ENCODE results near the gene TMEM39A.

Gene TMEM39A

GRCh38 chr3:119416873-119417272 is 46.5 kb downstream of the TMEM39A start:
- H3K4me3 ChIP-seq (ENCODE audit: low read length) = no peak overlapping the region
- no peak for TF ChIP-seq CTCF (IDR thresholded peaks at IDR 0.05; ENCODE audit: insufficient read depth, low read depth, low read length, missing control alignments)
- DNase-seq (ENCODE audit: low read depth) = no peak

- no peak for TF ChIP-seq CTCF (IDR thresholded peaks at IDR 0.05; ENCODE audit: insufficient read depth, low read depth, low read length, missing control alignments)
- H3K4me3 ChIP-seq (ENCODE audit: low read length) = no peak overlapping the region
- DNase-seq (ENCODE audit: low read depth) = no peak
Measured at GRCh38 chr3:119413603-119414280, 49.7 kb downstream of the TMEM39A start.

GRCh38 chr3:119409844-119410243 is 53.6 kb downstream of the TMEM39A start:
- no peak overlapping the region for H3K4me3 ChIP-seq (ENCODE audit: low read length)
- TF ChIP-seq CTCF (IDR thresholded peaks at IDR 0.05; ENCODE audit: insufficient read depth, low read depth, low read length, missing control alignments) = no peak
- no peak for DNase-seq (ENCODE audit: low read depth)

GRCh38 chr3:119408243-119408950 is 55.0 kb downstream of the TMEM39A start:
- no peak overlapping the region for H3K4me3 ChIP-seq (ENCODE audit: low read length)
- DNase-seq (ENCODE audit: low read depth) = no peak
- no peak for TF ChIP-seq CTCF (IDR thresholded peaks at IDR 0.05; ENCODE audit: insufficient read depth, low read depth, low read length, missing control alignments)

GRCh38 chr3:119405315-119405714 is 58.1 kb downstream of the TMEM39A start:
- no peak overlapping the region for H3K4me3 ChIP-seq (ENCODE audit: low read length)
- TF ChIP-seq CTCF (IDR thresholded peaks at IDR 0.05; ENCODE audit: insufficient read depth, low read depth, low read length, missing control alignments) = no peak
- no peak for DNase-seq (ENCODE audit: low read depth)

GRCh38 chr3:119403201-119403600 is 60.2 kb downstream of the TMEM39A start:
- H3K4me3 ChIP-seq (ENCODE audit: low read length) = no peak overlapping the region
- TF ChIP-seq CTCF (IDR thresholded peaks at IDR 0.05; ENCODE audit: insufficient read depth, low read depth, low read length, missing control alignments) = no peak
- DNase-seq (ENCODE audit: low read depth) = no peak
